GM18505 (cell line): ENCODE results near the gene LAMTOR4.
A peak's percentile ranks its signal among the peaks of the same experiment; 100 is the strongest.
"Not testable (repeated sequence)": the region's sequence is repeated elsewhere in the genome, so short reads cannot be mapped to it uniquely, and the experiment has no call there.

Experiments used
- ATAC-seq: cut with Tn5 transposase; IDR thresholded peaks from one replicate; pipeline ENCODE4 v1.9.1; 2021; ENCODE audit not compliant: unreplicated experiment
- POLR2A ChIP-seq: IDR thresholded peaks from 4 replicates; pipeline ENCODE4 v1.6.1; 2011; ENCODE audit warnings: borderline replicate concordance; ENCODE audit not compliant: insufficient read depth, insufficient read length; ENCODE audit errors: extremely low read depth

LAMTOR4 gene

GRCh38 chr7:100176096-100177044, 27.7 kb downstream of the LAMTOR4 start:
- ATAC-seq: no peak
- no peak for TF ChIP-seq POLR2A

GRCh38 chr7:100177045-100178001, 28.6 kb downstream of the LAMTOR4 start, which contains the start of the genes GPC2 and STAG3:
TSS of gene GPC2 (minus strand) at chr7:100177381. CDS start at chr7:100177199, 182 bp downstream.
TSS of gene STAG3 (plus strand) at chr7:100177918. CDS start at chr7:100180557, 2,639 bp downstream.
- peak; percentile 80 for ATAC-seq
- peak; percentile 42 for TF ChIP-seq POLR2A

- not testable (repeated sequence) for ATAC-seq
These were observed 31.4 kb downstream of the LAMTOR4 start for GRCh38 chr7:100180084-100180483.

GRCh38 chr7:100182616-100183015, 33.9 kb downstream of the LAMTOR4 start:
- ATAC-seq: not testable (repeated sequence)

GRCh38 chr7:100183090-100183489, 34.4 kb downstream of the LAMTOR4 start:
- not testable (repeated sequence) for ATAC-seq

- no peak for TF ChIP-seq POLR2A
- no peak for ATAC-seq
These were observed 37.0 kb downstream of the LAMTOR4 start for GRCh38 chr7:100185726-100186125.

- TF ChIP-seq POLR2A: no peak
- ATAC-seq: no peak
These were observed 40.3 kb downstream of the LAMTOR4 start for GRCh38 chr7:100189061-100189460.

- ATAC-seq: peak; percentile 52
- TF ChIP-seq POLR2A: no peak
These were observed 41.5 kb downstream of the LAMTOR4 start for GRCh38 chr7:100190048-100190711.

GRCh38 chr7:100191775-100192174, 43.1 kb downstream of the LAMTOR4 start:
- TF ChIP-seq POLR2A: no peak
- no peak for ATAC-seq

- ATAC-seq: not testable (repeated sequence)
These were observed 43.7 kb downstream of the LAMTOR4 start for GRCh38 chr7:100192281-100192862.

- ATAC-seq: no peak
- TF ChIP-seq POLR2A: no peak
These were observed 44.3 kb downstream of the LAMTOR4 start for GRCh38 chr7:100192969-100193368.

GRCh38 chr7:100195222-100195621, 46.5 kb downstream of the LAMTOR4 start:
- TF ChIP-seq POLR2A: no peak
- no peak for ATAC-seq

GRCh38 chr7:100195901-100196322, 47.2 kb downstream of the LAMTOR4 start:
- not testable (repeated sequence) for ATAC-seq
